Mammary epithelial cell (primary cell): ENCODE measurements around the gene STK24.

ENCODE experiments used
- EZH2 ChIP-seq: IDR thresholded peaks from 2 replicates; pipeline ENCODE4 v1.6.1; 2012; ENCODE audit warnings: low read length, inconsistent platforms, borderline replicate concordance
- TF ChIP-seq, protein P1 (sequence below), 2 donors: IDR thresholded peaks in 1 of 2; conservative IDR thresholded peaks in 1 of 2; 2 replicates each; pipeline ENCODE4 v1.5.1; 2011 to 2012; ENCODE audit warnings: inconsistent platforms in 2 of 2, low read length in 2 of 2, mild to moderate bottlenecking in 2 of 2, control low read depth in 1 of 2, low read depth in 1 of 2; ENCODE audit not compliant: insufficient read depth in 1 of 2; ENCODE audit errors: extremely low read depth in 1 of 2

DNA sequence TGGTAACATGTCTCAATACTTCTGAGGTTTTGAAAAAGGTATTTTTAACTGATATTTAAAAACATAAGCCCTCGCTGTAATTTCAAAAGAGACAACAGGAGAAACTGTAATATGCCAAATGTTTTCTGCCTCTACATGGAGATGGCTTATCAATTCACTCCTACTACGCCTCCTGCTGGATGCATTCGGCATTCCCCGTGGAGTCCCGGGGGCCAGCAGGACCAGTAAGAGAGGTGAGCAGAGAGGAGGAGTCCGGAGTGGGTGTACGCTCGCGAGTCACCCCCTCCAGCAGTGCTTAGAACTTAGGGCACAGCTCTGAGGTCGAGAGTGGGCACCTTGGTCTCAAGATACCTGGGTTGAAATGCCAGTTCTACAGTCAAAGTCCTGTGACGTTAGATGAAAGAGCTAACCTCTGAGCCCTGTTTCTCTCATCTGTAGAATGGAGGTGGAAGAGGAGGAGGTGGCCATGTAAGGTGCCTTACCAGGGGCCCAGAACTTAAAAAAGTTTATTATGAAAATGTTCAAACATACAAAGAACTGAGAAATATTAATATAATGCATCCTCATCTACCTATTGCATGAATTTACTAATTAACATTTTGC lies 110.2 kb downstream of the STK24 start:
- TF ChIP-seq EZH2, result no peak
- TF ChIP-seq, protein P1, sequence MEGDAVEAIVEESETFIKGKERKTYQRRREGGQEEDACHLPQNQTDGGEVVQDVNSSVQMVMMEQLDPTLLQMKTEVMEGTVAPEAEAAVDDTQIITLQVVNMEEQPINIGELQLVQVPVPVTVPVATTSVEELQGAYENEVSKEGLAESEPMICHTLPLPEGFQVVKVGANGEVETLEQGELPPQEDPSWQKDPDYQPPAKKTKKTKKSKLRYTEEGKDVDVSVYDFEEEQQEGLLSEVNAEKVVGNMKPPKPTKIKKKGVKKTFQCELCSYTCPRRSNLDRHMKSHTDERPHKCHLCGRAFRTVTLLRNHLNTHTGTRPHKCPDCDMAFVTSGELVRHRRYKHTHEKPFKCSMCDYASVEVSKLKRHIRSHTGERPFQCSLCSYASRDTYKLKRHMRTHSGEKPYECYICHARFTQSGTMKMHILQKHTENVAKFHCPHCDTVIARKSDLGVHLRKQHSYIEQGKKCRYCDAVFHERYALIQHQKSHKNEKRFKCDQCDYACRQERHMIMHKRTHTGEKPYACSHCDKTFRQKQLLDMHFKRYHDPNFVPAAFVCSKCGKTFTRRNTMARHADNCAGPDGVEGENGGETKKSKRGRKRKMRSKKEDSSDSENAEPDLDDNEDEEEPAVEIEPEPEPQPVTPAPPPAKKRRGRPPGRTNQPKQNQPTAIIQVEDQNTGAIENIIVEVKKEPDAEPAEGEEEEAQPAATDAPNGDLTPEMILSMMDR (conservative IDR thresholded peaks at IDR 0.05 in 1 of 2, IDR thresholded peaks at IDR 0.05 in 1 of 2; ENCODE audit: extremely low read depth in 1 of 2, insufficient read depth in 1 of 2, low read depth in 1 of 2, low read length in 2 of 2), result peak; percentile 59 to 64
